HG02973 (cell line): ENCODE data around the gene METRN.
"Not testable (repeated sequence)": the region's sequence is repeated elsewhere in the genome, so short reads cannot be mapped to it uniquely, and the experiment has no call there.

ENCODE experiments used
- ATAC-seq: cut with Tn5 transposase; IDR thresholded peaks from one replicate; pipeline ENCODE4 v1.9.1; 2021; ENCODE audit warnings: moderate library complexity; ENCODE audit not compliant: unreplicated experiment

The METRN gene

GRCh38 chr16:754121-754607 is 39.2 kb downstream of the METRN start:
- ATAC-seq = not testable (repeated sequence)

GRCh38 chr16:754656-755055 is 39.7 kb downstream of the METRN start:
- ATAC-seq = no peak

DNA sequence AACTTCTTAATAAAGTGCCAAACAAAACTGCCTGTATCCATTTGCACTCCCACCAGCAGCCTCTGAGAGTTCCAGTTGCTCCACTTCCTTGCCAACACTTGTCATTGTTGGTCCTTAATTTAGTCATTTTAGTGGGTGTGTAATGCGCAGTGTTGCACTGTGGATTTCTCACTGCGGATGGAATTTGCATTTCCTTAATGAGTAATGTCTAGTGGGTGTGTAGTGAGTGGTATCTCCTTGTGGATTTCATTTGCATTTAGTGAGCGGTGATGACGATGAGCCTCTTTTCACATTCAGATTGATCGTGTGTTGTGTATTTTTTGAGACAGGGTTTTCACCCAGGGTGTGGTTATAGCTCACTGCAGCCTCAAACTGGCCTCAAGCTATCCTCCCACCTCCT is 41.5 kb downstream of the METRN start:
- no peak for ATAC-seq

DNA sequence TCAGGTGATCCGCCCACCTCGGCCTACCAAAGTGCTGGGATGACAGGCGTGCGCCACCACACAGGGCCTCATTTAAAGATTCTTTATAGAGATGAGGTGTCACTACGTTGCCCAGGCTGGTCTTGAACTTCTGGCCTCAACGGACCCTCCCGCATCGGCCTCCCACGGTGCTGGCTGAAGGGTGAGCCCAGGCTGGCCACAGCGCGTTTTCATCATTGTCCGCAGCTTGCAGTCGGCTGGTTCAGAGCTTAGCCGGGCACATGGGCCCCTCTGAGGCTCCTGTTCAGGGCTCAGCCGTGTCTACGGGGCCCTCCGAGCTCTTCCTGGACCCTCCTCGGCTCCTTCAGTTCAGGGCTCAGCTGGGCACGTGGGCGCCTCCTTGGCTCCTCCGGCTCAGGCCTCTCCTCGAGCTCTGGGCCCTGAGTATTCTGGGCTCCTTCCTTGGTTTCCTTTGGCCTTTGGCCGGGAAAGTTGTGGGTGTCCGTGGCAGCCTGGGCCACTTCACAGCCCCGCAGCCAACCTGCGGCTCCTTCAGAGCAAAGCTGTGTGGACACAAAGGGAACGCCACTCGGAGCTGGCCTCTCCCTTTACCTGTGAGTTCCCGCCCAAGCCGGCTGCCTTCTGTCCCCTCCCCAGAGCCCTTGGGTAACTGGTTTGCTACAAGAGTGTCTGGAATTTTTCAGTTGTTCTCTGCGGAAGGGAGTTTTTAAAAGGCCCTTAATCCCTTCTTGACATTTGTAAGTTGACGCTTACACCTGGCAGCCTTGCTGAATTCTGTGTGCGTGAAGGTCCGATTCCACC is 44.4 kb downstream of the METRN start:
- ATAC-seq = no peak

DNA sequence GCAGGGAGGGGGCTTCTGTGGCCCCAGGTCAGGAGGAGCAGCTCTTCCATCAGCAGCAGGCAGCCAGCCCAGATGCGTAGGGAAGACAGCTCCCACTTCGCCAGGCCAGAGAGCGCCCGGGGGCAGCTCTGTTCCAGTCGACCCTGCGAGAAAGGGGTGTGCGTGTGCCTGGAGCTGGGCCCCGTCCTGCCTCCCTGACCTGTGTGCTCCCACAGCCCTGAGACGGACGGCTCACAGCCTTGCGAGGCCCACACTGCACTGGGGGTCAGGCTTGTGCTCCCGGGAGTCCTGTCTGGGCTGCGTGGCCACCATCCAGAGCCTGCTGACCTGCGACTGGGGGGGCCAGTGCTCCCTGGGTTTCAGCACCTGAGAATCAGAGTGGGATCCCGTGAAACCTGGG is 45.1 kb downstream of the METRN start:
- ATAC-seq = no peak

- ATAC-seq = no peak
Observed at GRCh38 chr16:760545-761343, 45.8 kb downstream of the METRN start, which contains the start of gene MSLN. Gene MSLN, plus strand, starts transcription at chr16:760734. Its CDS starts 1,947 bp downstream, at chr16:762681.

DNA sequence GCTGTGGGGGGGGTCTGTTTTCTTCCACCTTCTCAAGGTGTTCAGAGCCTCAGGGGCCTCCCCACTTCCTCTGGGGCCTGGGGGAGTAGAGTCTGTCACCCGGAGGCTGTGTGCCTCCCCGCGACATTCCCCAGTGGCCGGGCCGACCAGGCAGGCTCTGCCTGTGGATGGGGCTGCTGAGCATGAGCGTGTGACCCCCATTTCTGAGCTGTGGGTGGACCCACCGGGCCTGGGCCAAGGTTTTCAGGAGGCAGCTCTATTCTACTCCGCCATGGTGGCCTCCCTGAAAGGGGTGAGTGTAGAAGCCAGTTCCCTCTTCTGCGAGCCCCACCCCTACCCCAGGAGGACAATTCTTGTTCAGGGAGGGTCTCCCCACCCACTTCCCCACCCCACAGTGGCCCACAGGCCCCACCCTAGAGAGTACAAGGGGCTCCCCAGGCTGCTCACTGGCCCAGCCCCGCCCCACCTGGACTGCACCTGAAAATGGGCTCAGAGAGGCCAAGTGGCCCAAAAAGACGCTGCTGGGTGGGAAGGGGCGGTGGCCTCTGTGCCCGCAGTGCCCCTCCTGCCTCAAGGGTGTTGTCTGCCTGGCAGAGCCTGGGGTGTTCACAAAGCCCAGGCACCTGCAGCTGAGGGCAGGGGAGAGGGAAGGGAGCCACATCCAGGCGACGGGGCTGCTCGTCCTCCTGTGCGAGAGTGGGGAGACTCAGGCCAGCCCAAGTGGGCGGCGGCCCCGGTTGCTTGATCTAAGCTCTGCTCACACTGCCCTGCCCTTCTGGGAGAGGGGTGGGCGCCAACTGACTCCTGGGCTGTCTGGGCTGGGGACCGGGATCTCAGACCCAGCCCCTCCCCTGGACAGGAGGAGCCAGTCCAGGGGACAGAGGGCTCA is 47.0 kb downstream of the METRN start:
- no peak for ATAC-seq

- ATAC-seq = no peak
Observed at GRCh38 chr16:762595-763268, 47.8 kb downstream of the METRN start.

DNA sequence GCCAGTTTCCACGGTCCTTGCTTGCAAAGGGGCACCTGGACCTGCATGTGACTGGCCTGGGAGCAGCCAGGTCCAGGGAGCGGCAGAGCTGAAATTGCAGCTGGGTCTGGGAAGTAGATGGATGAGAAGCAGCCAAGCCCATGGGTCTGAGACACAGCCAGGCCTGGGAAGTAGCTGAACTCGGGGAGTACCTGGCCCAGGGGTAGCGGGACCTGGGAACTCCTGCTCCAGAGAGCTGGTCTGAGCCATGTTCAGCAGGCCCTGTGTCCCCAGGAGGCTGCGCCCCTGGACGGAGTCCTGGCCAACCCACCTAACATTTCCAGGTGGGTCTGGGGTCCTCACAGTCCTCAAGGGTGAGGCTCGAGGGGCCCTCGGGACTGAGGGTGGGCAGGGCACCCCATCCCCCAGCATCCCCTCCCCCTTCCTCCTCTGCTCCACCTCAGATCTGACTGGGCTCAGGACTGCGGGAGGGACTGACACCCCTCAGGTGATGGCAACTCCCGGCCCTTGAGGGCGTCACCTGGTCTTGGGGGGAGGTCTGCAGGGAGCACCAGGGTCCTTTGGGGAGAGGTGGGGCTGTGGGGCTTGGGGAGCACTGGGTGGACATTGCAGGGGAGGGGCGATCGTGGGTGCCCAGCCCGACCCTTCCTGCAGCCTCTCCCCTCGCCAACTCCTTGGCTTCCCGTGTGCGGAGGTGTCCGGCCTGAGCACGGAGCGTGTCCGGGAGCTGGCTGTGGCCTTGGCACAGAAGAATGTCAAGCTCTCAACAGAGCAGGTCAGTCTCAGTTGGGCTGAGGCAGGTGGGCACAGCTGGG is 48.7 kb downstream of the METRN start:
- no peak for ATAC-seq

GRCh38 chr16:764184-764750 is 49.3 kb downstream of the METRN start:
- ATAC-seq = no peak

DNA sequence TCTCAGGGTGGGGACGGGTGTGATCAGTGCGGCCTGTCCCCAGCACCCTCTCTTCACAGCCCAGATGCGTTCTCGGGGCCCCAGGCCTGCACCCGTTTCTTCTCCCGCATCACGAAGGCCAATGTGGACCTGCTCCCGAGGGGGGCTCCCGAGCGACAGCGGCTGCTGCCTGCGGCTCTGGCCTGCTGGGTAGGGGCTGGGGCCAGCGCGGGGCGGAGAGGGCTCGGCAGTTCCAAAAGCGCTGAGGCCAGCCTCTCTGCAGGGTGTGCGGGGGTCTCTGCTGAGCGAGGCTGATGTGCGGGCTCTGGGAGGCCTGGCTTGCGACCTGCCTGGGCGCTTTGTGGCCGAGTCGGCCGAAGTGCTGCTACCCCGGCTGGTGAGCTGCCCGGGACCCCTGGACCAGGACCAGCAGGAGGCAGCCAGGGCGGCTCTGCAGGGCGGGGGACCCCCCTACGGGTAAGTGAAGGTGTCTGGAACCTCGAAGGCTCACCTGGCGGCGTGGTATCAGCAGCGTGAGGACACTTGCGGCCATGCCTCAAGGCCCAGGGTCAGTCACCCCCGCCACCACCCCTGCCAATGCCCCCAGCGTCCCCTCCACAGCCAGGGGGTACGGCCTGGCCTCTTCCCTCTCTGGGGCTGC is 50.0 kb downstream of the METRN start:
- no peak for ATAC-seq

- ATAC-seq = no peak
Observed at GRCh38 chr16:765488-765865, 50.6 kb downstream of the METRN start.

DNA sequence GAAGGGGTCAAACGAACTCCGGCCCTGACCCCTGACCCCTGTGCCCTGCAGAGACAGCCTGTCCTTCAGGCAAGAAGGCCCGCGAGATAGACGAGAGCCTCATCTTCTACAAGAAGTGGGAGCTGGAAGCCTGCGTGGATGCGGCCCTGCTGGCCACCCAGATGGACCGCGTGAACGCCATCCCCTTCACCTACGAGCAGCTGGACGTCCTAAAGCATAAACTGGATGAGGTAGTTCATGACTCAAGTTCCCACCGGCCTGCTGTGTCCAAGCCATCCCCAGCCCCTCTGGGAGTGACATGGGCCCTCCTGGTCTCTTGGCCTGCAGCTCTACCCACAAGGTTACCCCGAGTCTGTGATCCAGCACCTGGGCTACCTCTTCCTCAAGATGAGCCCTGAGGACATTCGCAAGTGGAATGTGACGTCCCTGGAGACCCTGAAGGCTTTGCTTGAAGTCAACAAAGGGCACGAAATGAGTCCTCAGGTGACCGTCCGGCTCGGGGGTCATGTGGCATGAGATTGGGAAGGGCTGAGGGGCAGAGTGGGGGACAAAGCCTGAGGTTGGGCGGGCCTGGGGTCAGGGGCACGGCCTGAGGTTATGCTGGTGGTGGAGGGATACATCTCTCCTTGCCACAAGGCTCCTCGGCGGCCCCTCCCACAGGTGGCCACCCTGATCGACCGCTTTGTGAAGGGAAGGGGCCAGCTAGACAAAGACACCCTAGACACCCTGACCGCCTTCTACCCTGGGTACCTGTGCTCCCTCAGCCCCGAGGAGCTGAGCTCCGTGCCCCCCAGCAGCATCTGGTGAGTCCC is 51.3 kb downstream of the METRN start:
- ATAC-seq = no peak

DNA sequence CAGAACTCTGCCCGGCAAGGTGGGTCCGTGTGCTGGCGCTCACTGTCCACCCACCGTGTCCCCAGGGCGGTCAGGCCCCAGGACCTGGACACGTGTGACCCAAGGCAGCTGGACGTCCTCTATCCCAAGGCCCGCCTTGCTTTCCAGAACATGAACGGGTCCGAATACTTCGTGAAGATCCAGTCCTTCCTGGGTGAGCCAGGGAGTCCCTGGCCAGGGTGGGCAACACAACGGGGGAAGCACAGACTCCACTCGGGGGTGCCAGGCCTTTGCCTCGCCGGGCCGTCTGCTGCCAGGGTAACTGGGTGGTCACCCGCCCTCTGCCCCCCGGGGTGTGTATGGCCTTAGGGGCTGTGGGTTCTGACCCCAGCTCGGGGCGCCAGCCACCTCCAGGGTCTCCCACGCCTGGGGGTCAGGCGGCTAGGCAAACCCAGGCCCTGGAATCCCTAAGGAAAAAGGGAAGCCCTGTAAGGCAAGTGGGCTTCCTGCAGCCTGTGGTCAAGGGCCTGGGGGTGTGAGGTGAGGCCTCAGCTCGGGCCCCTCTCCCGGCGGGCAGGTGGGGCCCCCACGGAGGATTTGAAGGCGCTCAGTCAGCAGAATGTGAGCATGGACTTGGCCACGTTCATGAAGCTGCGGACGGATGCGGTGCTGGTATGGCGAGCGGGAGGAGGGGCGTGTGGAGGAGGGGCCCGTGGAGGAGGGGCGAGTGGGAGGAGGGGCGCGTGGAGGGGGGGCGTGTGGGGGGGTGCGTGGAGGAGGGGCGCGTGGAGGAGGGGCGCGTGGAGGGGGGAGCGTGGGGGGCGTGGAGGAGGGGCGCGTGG is 52.1 kb downstream of the METRN start:
- no peak for ATAC-seq

GRCh38 chr16:767743-768235 is 52.9 kb downstream of the METRN start:
- no peak for ATAC-seq

DNA sequence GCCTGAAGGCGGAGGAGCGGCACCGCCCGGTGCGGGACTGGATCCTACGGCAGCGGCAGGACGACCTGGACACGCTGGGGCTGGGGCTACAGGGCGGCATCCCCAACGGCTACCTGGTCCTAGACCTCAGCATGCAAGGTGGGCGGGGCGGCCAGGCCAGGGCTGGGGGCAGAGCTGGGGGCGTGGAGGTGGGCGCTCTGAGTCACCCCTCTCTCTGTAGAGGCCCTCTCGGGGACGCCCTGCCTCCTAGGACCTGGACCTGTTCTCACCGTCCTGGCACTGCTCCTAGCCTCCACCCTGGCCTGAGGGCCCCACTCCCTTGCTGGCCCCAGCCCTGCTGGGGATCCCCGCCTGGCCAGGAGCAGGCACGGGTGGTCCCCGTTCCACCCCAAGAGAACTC is 53.5 kb downstream of the METRN start:
- no peak for ATAC-seq
